ENCODE data around the gene SMURF1.

The SMURF1 gene

DNA sequence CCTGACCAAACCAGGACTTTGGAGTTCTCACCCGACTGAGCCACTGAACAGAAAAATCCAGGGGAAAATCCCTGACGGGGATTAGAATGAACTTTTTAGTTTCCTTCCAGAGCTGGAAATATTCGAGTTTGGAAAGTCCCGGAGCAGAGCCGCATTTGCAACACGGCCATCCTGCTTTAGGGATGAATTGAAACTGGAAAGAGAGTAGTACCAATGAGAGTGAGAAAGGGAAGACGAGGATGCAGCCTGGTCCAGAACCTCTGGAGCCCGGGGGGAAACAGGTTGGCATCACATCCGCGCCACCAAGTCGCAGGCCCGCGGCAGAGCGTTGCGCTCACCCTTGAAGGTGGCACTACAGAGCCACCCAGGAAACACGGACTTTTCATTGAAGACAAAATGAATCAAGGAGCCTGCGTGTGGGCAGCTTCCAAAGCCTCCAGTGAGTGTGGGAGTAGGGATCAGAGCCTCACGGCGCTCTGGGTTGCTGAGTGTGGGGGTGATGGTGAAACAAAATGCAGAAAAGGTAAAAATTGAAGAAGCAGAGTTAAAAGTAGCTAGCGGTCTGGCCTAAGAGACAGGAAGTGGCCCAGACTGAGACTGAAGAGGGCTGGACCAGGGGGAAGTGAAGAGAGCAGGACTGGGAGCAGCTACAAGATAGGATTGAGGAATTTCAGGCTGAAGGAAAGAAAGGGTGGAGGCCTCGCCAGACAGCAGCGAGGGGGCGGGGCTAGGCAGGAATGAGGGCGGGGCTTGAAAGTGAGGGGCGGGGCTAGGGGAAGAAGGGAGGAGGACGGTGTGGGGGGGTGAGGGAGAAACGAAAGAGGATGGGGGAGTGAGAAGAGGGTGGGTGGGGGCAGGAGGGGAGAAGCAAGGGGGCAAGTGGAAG lies 1.8 kb downstream of the SMURF1 start:
- DNase-seq: peak; percentile 59

DNA sequence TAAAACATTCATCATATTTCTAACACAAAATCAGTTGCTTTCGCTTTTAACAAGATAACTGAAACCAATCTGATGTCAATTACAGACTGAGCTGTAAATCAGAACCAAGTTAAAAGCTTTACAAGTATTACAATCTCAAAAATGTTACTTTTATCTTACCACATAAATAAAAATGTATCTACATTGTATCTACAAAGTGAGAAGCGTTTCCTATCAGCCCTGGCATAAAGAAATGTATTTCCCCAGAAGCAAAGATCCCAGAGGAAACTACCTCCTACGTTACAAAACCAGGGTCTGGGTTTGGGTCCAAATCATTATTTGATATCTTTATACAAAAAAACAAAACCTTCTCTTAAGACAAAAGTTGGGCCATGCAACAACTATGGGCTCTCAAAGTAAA lies 2.6 kb downstream of the SMURF1 start:
- no peak for DNase-seq

DNA sequence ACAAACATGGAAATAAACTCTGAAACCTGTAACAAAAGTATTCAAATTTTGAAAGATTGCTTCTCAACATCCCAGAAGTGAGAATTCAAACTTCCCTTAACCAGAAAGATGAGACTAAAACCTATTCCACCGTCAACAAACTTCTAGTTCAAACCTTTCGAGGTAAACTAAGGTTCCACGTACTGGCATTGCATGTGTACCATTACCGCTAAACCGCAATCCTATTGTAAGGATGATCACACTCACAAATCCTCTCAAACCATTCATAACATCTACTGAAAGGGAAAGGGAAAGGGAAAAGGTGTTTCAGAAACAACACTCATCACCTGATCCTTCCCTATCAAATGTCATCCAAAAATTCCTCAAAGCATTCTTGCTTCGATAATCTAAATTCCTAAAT lies 3.1 kb downstream of the SMURF1 start:
- DNase-seq: no peak

DNA sequence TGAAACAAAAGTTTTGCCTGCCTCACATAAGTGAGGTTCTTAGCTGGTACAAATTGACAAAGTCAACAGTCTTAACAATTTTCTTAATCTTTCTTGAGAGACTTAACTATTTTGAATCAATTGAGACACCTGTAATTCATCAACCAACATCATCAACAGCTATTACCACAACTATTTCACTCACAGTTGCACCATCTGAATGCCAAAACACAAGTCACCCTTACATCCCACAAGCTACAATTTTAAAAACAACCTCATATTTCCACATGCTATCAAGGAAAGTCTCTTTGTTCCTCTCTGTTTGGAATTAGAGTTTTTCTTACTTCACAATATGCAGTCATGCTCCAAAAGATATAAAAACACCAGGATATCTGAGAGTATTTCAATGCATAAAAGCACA lies 4.9 kb downstream of the SMURF1 start:
- DNase-seq: no peak

DNA sequence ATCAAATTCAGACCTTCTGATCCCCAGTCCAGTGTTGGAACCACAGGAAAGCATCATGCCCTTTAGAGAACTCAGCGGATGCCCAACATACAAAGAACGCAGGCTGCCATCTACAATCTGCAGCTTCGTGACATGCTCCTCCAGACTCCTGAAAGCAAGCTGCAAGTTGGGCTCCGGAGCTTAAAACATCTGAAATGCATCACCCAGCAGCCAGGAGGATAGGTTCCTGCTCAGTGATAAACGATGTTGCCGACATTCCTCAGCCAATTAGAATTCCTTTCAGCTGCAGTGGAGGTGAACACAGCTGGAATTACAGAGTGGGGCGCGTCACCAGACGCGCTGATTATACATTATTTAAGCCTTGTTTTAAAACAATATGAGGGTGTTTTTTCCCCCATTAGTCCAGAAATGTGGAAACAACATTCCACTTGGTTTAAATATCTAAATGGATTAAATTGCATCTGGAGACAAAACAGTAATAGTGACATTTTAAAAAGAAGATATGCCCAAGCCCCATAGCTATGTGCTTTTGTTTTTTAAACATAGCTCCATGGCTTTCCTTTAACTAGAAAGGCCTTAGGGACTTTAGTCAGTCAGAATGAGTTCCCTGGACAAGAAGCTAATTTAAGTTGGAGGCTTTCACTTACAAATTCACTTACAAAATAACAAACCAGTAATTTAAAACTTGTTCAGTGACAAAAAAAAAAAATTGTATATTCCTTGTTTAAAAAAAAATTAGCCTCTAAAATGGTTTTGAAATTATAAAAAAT lies 6.3 kb downstream of the SMURF1 start:
- DNase-seq: no peak

DNA sequence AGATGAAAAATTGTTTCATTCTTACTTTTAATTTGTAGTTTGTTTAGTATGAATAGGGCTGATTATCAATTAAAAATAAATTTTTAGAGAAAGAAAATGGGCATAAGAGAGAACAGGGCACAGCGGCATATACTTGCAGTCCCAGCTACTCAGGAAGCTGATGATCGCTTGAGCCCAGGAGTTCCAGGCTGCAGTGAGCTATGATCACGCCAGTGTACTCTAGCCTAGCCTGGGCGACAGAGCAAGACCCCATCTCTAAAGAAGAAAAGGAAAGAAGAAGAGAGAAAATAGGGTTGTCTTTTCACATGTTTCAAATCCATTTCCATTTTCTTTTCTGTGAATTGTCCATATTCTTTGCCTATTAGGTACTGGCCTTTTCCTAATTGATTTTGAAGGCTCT lies 8.0 kb downstream of the SMURF1 start:
- no peak for DNase-seq

DNA sequence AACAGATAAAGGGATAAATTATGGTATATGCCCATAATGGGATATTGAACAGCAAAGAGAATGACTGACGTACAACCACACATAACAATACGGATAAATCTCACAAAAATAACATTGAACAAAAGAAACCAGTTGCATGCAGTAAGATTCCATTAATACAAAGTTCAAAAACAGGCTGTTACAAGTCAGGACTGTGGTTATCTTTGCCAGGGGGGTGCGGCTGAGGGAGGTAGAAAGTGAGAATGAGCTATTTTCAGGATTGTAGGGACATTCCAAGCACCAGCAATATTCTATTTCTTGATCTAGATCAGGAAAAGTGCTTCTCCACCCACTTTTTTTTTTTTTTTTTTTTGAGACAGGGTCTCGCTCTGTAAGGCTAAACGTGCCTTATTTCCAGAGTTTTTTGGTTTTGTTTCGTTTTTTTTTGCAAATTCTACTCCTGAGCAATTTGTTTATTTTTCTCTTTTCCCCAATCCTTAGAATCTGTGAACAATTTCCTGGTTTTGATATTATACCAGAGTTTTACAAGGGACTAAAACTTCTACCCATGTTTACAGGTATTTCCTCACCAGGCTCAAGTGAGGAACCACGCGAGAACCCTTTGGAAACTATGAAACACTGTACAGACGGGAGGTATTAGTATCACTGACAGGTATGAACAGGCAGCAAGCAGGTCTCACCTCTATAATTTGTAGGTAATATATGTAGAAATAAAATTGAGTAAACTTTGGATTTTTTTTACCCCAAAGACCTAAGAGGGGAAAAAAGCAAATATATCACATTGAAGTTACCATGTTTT lies 9.9 kb downstream of the SMURF1 start:
- no peak for DNase-seq

DNA sequence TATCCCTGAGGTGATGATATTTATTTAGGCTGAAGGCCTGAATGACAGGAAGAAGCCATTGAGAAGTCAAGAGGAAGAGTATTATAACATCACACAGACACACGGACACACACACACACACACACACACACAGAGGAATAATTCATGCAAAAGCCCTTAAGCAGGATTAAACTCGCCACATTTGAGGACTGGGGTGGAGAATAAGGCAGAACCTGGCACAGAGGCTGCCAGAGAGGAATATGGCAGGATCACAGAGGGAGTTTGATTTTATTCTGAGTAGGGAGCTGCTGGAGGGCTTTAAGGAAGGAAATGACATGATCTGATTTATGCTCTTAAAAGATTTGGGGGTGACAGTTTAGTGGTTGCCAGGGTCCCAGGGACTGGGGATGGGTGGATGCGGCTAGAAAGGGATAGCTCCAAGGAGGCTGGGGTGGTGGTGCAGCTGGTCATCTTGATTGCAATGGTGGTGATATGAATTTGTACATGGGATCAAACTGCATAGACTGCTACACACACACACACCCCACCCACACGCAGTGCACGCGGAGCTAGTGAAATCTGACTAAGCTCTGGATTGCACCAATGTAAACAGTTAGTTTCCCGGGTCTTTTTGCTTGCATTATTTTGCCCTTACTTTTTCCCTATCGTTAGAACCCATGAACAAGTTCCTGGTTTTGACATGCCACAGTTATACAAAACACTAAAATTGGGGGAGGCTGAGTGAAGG lies 11.2 kb downstream of the SMURF1 start:
- DNase-seq: no peak

DNA sequence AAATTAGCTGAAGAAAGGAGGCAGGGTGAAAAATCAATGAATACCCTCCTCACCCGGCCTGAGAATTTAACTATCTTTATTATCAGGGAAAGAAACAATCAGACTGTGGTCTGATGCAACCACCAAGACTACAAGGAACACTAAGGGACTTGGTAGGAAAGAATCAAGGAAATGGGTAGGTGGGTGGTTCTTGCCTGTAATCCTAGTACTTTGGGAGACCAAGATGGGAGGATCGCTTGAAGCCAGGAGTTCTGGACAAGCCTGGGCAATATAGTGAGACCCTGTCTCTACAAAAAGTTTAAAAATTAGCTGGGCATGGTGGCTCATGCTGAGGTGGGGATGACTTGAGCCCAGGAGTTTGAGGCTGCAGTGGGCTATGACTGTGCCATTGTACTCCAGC lies 12.6 kb downstream of the SMURF1 start:
- no peak for DNase-seq

DNA sequence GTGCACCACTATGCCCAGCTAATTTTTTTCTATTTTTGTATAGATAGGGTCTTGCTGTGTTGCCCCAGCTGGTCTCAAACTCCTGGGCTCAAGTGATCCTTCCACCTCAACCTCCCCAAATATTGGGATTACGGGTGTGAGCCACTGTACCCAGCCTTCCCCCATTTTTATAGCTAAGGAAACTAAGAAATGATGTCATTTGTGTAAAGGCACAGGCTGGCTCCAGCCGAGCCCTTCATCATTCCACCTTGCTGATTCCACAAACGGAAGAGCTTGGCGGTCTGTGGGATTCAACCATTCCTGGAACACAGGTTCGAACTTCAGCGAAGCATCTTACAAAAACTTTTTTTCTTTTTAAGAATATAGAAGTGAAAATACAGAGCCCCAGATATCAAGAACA lies 14.4 kb downstream of the SMURF1 start:
- no peak for DNase-seq

DNA sequence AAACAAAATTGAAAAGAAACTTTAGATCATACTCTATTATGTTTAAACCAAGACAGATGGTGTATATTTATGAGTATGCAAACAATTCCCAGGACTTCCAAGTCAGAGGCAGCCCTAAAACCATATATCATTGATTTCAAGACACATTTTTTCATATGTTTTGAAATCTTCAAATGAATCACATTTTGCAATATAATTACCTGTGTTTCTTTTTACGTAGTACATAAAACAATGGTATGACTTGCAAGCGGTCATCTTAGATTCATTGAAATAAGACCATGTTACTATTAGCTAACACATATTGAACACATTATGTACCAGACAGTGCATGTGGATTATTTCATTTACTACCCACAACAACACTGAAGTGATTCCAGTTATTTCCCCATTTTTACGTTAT lies 14.9 kb downstream of the SMURF1 start:
- DNase-seq: no peak

DNA sequence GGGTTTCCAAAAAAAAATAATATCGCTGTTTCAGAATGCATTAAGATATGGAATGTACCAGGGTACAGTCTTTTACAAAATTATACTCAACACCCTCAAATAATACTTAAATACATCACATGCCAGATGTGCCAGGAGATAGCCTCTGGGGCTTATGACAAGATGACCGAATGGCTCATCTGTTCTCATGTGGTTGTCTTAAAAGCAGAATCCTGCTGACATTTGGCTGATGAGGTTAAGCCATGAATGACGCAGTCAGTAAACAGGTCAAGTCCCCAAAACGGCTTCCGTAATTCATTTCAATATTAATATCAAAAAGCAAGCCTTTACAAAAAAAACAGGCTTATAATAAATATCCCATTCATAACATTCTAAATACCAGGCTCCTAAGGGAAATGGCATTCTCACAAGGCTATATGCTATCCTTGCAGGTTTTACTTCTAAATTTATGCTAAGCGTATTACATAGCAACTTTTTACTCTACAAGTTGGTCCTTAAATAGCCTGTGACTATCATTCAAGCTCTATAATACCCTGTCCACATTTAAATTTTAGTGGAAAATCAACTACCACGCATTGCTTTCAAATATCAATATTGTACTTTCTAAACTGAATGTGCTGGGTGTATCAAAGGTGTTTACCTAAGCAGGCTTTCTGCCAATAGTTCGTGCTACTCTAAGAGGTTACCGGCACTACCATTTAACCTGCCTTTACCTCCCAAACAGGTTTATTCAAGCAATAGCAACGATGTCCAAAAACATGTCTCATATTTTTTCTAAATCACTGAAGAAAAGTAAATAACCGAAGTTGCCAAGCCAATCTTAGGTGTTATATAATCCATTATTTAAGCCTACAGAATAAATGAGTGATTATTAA lies 15.6 kb downstream of the SMURF1 start:
- no peak for DNase-seq

DNA sequence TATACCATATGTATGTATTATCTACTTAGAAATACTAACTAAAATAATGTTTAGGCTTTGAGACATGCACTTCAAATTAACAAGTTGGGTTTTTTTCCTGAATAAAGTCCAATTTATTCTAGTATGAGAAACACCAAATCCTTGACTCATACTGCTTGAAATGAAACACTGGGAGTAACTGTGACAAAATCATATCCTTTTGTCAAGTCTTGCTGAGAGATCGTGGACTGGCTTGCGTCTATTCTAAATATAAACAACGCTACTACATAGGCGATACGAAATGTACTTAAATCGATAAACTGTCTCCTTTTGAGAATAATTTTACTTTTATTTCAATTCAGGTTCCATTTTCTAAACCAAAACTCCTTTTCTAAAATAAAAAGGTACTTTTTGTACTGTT lies 16.3 kb downstream of the SMURF1 start:
- no peak for DNase-seq

DNA sequence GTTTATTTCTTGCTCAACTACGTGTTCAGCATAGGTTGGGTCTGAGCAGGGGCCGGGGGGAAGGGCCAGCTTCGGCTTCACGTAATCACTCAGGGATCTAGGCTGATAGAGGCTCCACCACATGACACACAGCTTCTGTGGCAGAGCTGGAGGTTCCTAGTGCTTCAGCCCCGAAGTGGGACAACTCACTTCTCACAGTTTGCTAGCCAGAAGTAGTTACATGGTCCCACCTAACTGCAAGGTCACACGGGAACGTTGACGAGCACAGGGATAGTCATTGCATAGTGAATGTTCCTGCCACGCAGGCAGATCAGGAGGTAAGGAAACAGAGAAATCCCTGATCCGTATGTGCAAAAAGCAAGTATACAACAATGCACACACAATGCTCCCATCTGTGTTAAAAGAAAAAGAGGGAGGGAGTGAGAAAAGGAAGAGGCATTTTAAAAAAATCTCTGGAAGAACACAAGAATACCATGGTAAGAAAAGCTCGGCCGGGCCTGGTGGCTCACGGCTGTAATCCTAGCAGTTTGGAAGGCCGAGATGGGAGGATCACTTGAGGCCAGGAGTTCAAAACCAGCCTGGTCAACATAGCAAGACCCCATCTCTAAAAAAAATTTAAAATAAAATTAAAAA lies 16.9 kb downstream of the SMURF1 start:
- DNase-seq: no peak

DNA sequence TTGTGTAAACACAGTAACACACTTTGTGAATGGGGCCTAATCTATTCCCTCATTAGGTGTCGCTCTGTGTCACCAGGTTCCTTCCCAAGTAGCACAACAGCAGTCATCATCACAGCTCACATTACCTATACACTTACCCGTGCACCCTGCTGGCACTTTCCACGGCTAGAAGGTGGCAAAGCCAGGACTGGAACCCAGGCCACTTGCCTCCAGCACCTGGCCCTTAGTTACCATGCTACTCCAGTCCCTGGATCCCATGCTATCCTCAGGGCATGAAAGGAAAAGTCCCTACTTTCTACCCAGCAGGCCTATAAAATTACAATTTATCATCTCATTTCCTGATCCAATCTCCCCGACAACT lies 18.4 kb downstream of the SMURF1 start:
- no peak for DNase-seq

DNA sequence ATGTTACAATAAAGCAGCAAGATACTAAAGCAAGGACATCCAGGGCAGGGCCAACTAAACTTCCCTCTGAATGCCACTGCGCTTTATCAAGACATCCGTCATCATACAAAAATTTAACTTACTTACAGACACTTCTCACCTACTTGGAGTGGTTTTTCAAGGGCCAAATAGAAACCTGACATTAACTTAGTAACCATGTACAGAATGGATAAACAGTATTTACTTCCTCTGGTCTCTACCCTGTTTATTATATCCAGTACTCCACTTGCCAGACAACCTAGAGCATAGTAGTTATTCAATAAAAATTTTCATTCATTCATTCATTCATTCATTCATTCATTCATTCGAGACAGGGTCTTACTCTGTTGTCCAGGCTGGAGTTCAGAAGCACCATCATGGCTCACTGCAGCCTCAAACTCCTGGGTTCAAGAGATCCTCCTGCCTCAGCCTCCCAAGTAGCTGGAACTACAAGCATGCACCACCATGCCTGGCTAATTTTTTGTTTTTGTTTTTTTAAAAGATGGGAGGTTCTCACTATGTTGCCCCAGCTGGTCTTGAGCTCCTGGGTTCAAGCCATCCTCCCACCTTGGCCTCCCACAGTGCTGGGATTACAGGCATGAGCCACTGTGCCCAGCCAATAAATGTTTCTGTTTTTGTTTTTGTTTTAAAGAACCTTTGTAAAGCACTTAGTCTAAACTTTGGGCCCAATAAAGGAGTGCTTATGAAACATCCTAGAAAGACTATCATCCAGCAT lies 19.0 kb downstream of the SMURF1 start:
- no peak for DNase-seq

DNA sequence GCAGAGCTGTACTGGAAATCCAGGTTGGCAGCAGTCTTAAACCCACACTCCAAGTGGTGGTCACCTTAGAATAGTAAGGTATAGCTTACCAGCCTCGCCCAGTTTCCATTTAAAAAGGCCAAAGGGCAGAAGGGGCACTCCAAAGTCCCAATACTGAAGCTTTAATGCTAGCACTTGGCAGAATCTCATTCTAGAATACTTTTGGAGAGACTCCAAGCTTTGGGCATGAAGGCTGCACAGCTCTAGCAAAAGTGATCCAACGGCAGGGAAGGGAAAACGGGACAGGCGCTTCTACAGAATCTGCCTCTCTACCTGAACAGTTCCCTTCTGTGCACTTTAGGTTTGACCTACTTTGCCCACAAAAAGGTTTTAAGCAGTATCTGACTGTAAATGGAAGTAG lies 19.7 kb downstream of the SMURF1 start:
- DNase-seq: no peak

DNA sequence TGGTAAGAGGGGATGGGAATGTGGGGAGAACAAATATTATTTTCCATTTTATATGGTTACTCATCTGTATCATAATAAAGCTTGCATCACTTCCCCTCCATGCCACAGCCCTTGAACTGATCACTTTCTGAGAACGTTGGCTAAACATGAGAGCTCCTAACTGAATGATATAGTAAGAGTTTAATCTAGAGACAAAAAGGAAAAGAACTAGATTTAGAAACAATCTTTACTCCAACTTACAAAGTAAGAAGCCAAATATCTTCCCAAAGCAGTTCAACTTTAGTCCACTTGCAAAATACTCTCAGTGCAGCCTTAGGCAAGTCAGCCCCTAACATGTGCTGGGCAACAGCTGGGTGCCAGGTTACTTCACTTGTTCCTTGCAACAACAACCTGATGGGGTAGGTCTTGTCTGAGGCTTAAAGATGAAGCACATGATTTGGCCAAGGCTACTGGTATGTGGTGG lies 20.3 kb downstream of the SMURF1 start:
- DNase-seq: no peak

DNA sequence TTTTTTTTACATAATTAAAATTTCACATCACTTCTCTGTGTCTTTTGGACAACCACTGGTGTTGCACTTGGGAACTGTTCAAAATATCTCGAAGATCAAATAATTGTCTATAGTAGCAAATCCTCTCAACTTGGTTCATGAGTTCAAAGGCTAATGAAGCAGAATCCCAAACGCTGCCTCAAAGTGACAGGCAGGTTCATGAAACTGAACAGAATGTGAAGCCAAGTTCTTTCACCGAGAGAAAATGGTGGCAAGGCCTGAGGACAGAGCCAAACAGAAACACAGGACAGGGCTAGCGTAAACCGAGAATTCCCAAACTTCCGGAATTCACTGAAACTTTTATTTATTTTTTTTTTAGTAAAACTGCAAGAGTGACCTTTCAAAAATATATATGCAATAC lies 21.1 kb downstream of the SMURF1 start:
- no peak for DNase-seq

DNA sequence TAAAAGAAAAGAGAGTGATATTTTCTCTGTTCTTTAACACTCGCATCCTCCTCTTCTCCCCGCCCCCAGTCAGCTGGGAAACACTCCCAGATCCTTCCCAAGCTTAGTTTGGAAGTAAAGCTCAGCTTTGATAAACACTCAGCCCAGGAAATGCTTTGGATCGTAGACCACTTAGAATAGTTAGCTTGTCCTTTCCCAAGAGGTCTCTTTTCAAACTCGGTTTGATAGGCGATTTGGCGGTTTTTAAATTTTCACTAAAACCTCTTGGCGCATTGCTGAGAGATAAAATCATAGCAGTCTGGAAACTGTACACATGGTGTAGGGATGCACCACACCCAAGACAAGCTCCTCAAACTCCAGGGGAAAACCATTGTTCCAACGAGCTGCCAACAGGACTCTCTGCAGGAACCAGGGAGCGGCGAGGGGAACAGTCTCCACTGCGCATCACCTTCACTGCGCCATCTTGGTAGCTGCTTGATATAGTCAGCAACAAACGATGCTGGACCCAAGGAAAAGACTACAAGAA lies 22.3 kb downstream of the SMURF1 start:
- DNase-seq: no peak
